Mesothelial cell of epicardium (in vitro differentiated cells): ENCODE measurements around the gene ETAA1. TPM values are rescaled to one million over a fixed set of nuclear protein-coding genes. Genes with fewer than 3 reads are reported as not detected.

Experiments used
- DNase-seq, 2 experiments: peaks; one replicate each; pipeline ENCODE4 v3.0.0; 2021; ENCODE audit warnings: low spot score in 2 of 2; ENCODE audit not compliant: unreplicated experiment in 2 of 2
- H3K27ac Mint-ChIP-seq: 2 replicates; pipeline ENCODE4 v1.8.0; 2021; ENCODE audit warnings: mixed read lengths
- H3K27me3 Mint-ChIP-seq: 2 replicates; pipeline ENCODE4 v1.8.0; 2021; ENCODE audit warnings: low read depth, mixed read lengths
- H3K36me3 Mint-ChIP-seq: 2 replicates; pipeline ENCODE4 v1.8.0; 2021; ENCODE audit warnings: mixed read lengths
- H3K4me1 Mint-ChIP-seq: 2 replicates; pipeline ENCODE4 v1.8.0; 2021; ENCODE audit warnings: mixed read lengths
- H3K4me3 Mint-ChIP-seq: 2 replicates; pipeline ENCODE4 v1.8.0; 2021; ENCODE audit warnings: mild to moderate bottlenecking, moderate library complexity, mixed read lengths
- H3K9me3 Mint-ChIP-seq: 2 replicates; pipeline ENCODE4 v1.8.0; 2021; ENCODE audit warnings: mixed read lengths
- CTCF ChIP-seq: fragments of 200-600 bp; sonication (generic); IDR thresholded peaks from one replicate; pipeline ENCODE4 v1.5.0; 2021; ENCODE audit warnings: antibody characterized with exemption; ENCODE audit not compliant: unreplicated experiment
- total RNA-seq: library from RNA; stranded (reverse); gene quantifications from 3 replicates; pipeline ENCODE4 v1.2.1, GENCODE V29; 2021

ETAA1 gene
- total RNA-seq, 1 donor from 2014 or later = 21.1 TPM

GRCh38 chr2:67412424-67412823 lies 15.3 kb downstream of the ETAA1 start:
- Mint-ChIP-seq H3K27me3 (no peaks in the 10 kb centered on the region), H3K27ac (no peak overlapping the region), H3K4me3 (no peak overlapping the region), H3K4me1 (peaks cover 4% of the 10 kb centered on the region), H3K36me3 (peaks cover 10% of the 10 kb centered on the region), H3K9me3 (peaks cover 3% of the 10 kb centered on the region)
- DNase-seq = no peak
- TF ChIP-seq CTCF = no peak

GRCh38 chr2:67414867-67415266 lies 17.7 kb downstream of the ETAA1 start:
- Mint-ChIP-seq H3K4me1 (no peaks in the 10 kb centered on the region), H3K36me3 (peaks cover 8% of the 10 kb centered on the region), H3K9me3 (peaks cover 16% of the 10 kb centered on the region), H3K27me3 (no peaks in the 10 kb centered on the region), H3K4me3 (no peak overlapping the region), H3K27ac (no peak overlapping the region)
- no peak for TF ChIP-seq CTCF
- DNase-seq = no peak

GRCh38 chr2:67416136-67416535 lies 19.0 kb downstream of the ETAA1 start:
- Mint-ChIP-seq H3K36me3 (peaks cover 4% of the 10 kb centered on the region), H3K27ac (no peak overlapping the region), H3K4me3 (no peak overlapping the region), H3K27me3 (no peaks in the 10 kb centered on the region), H3K4me1 (no peaks in the 10 kb centered on the region), H3K9me3 (peaks cover 19% of the 10 kb centered on the region)
- no peak for DNase-seq
- TF ChIP-seq CTCF = no peak

- no peak for TF ChIP-seq CTCF
- DNase-seq = no peak
- Mint-ChIP-seq H3K27me3 (no peaks in the 10 kb centered on the region), H3K9me3 (peaks cover 30% of the 10 kb centered on the region), H3K4me1 (no peaks in the 10 kb centered on the region), H3K36me3 (peaks cover 10% of the 10 kb centered on the region), H3K4me3 (no peak overlapping the region), H3K27ac (no peak overlapping the region)
Measured at GRCh38 chr2:67423489-67423888, 26.4 kb downstream of the ETAA1 start.

GRCh38 chr2:67436221-67436620 lies 39.1 kb downstream of the ETAA1 start:
- DNase-seq = no peak
- H3K4me1 Mint-ChIP-seq = peaks cover 25% of the 10 kb centered on the region
- H3K4me3 Mint-ChIP-seq = no peak overlapping the region
- peaks cover 8% of the 10 kb centered on the region for H3K36me3 Mint-ChIP-seq
- peak overlapping the region; percentile 53 for H3K27ac Mint-ChIP-seq
- no peaks in the 10 kb centered on the region for H3K27me3 Mint-ChIP-seq
- no peak for TF ChIP-seq CTCF
- H3K9me3 Mint-ChIP-seq = peaks cover 20% of the 10 kb centered on the region

GRCh38 chr2:67437114-67437513 lies 40.0 kb downstream of the ETAA1 start:
- peaks cover 6% of the 10 kb centered on the region for H3K36me3 Mint-ChIP-seq
- no peak overlapping the region for H3K4me3 Mint-ChIP-seq
- peak overlapping the region; percentile 82 for H3K27ac Mint-ChIP-seq
- peaks cover 18% of the 10 kb centered on the region for H3K9me3 Mint-ChIP-seq
- H3K4me1 Mint-ChIP-seq = peaks cover 25% of the 10 kb centered on the region
- DNase-seq = no peak
- no peaks in the 10 kb centered on the region for H3K27me3 Mint-ChIP-seq
- no peak for TF ChIP-seq CTCF
